Brain microvascular endothelial cell (primary cell): ENCODE results near the gene TFPT.
A peak's percentile ranks its signal among the peaks of the same experiment; 100 is the strongest.

Source experiments
- DNase-seq: peaks from one replicate; pipeline ENCODE4 v3.0.0-alpha.2; 2020
- H3K27ac ChIP-seq: fragments of 250-450 bp; sonication (Bioruptor Pico); 2 replicates; pipeline ENCODE4 v1.5.1; 2020; ENCODE audit warnings: mild to moderate bottlenecking, moderate library complexity
- H3K27me3 ChIP-seq: fragments of 250-450 bp; sonication (Bioruptor Pico); replicated peaks from 2 replicates; pipeline ENCODE4 v1.5.1; 2020; ENCODE audit warnings: mild to moderate bottlenecking
- H3K36me3 ChIP-seq: fragments of 250-450 bp; sonication (Bioruptor Pico); replicated peaks from 2 replicates; pipeline ENCODE4 v1.5.1; 2020; ENCODE audit warnings: mild to moderate bottlenecking
- H3K4me3 ChIP-seq: 2 replicates; pipeline ENCODE4 v1.5.1; 2011; ENCODE audit warnings: low read depth, mild to moderate bottlenecking, control low read depth, low read length, moderate library complexity
- in situ Hi-C: cut with HindIII; loops from 2 replicates; pipeline ENCODE4 v1.10.0; 2017; ENCODE audit warnings: low sequenced_read_pairs, low pct_ligation_motif_present
- TF ChIP-seq, protein P1 (sequence below): IDR thresholded peaks from 2 replicates; pipeline ENCODE4 v1.5.1; 2011; ENCODE audit warnings: low read depth, mild to moderate bottlenecking, moderate library complexity, low read length, control low read depth, inconsistent platforms; ENCODE audit errors: missing control alignments

Gene TFPT

DNA sequence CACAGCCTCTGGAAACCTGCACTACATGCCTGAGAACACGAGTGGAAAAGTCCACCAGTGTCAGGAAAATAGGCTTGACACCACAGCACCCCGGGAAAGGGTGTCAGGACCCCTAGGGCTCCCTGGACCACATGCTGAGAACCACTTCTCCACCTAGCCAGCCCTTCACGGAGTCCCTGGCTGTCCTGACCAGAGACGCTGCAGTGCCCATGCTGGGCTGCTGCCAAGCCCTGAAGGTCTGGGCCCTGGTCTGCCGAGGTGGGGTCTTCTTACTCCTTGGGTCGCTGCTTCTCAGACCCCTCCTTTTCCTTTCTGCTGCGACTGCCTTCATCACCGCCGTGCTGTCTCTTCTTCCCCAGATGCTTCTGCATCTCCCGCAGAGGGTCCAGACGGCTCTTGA is 41.0 kb upstream of the TFPT start:
- Histone ChIP-seq H3K36me3 (peaks cover 57% of the 10 kb centered on the region), H3K27ac (no peak overlapping the region), H3K4me3 (no peak overlapping the region), H3K27me3 (no peaks in the 10 kb centered on the region)
- TF ChIP-seq, protein P1, sequence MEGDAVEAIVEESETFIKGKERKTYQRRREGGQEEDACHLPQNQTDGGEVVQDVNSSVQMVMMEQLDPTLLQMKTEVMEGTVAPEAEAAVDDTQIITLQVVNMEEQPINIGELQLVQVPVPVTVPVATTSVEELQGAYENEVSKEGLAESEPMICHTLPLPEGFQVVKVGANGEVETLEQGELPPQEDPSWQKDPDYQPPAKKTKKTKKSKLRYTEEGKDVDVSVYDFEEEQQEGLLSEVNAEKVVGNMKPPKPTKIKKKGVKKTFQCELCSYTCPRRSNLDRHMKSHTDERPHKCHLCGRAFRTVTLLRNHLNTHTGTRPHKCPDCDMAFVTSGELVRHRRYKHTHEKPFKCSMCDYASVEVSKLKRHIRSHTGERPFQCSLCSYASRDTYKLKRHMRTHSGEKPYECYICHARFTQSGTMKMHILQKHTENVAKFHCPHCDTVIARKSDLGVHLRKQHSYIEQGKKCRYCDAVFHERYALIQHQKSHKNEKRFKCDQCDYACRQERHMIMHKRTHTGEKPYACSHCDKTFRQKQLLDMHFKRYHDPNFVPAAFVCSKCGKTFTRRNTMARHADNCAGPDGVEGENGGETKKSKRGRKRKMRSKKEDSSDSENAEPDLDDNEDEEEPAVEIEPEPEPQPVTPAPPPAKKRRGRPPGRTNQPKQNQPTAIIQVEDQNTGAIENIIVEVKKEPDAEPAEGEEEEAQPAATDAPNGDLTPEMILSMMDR, result no peak
- in situ Hi-C loops, result no loop called here
- DNase-seq, result no peak

DNA sequence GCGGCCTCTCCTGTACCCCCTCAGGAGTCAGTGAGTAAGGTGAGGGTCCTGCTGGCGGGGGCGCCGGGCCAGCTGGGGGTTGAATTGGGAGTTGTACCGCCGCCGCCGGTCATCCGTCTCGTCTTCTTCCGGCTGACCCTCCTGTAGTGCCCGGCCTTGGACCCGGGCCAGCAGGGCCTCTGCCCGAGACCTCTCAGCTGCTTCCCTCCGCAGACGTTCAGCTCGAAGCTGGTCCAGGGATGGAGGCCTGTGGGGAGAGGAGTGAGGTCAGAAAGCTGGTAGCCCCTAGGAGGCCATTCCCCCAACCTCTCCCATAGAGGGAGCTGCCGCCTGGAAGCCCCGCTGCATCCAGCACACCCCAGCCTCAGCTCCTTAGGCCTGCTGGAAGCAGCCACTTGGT is 40.2 kb upstream of the TFPT start:
- H3K4me3 ChIP-seq, result no peak overlapping the region
- no peaks in the 10 kb centered on the region for H3K27me3 ChIP-seq
- TF ChIP-seq, protein P1, result peak; percentile 22
- no peak overlapping the region for H3K27ac ChIP-seq
- peaks cover 63% of the 10 kb centered on the region for H3K36me3 ChIP-seq
- in situ Hi-C loops, result no loop called here
- no peak for DNase-seq

DNA sequence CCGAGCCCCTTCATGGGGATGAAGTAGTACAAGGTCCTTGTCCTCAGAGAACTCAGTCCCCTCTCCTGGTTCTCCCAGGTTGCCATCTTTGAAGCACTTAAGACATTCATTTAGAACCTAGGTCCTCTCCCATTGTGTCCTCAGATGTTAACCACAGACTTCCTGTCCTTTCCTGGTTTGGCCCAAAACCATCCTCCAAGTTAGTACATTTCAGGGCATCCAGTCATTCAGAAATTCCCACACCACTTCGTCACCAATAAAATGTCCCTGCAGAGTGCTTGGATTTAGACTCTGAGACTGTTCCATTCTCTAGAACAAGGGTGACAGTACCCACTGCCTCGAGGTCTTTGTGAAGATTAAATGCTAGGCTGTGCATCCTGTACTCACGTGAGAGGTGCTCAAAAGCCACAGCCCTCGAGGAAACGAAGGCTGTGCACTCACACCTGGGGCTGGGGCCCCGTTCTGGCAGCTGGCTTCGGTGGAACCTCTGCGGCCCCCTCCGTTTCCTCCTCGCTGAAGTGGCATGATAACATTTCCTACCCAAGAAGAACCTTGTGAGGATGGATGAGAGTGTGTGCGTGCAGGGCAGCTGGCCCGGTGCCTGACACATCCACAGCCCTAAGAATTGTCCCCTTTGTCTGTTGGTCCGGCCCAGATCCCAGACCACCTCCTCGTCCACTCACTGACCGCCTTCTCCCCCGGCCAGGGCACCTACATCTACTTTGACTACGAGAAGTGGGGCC is 39.3 kb upstream of the TFPT start:
- TF ChIP-seq, protein P1, result no peak
- Histone ChIP-seq H3K27me3 (no peaks in the 10 kb centered on the region), H3K36me3 (peaks cover 71% of the 10 kb centered on the region), H3K27ac (peak overlapping the region; percentile 8), H3K4me3 (no peak overlapping the region)
- in situ Hi-C loops, result no loop called here
- no peak for DNase-seq

DNA sequence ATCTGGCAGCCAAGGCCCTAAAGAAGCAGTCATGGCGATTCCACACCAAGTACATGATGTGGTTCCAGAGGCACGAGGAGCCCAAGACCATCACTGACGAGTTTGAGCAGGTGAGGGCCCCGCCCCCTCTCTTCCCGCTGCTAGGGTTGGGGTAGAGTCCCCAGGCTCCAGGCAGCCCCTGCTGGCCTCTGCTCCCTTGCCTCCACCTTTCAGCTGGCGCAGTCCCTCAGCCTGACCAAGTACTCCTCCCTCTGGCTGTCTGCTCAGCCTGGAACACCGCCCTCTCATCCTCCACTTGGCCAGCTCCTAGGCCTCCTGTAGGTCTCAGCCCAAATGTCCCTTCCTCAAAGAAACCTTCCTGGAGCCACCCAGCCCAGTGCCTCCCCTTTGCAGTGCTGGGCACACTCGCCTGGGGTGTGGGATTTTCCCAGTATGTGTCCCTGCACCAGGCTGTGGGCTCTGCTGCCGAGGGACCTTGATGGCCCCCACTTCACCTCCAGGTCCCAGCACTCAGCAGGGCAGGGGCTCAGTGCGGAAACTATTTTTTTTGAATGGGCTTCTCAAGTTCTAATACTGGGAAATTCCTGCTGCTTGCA is 38.4 kb upstream of the TFPT start:
- DNase-seq, result no peak
- H3K36me3 ChIP-seq, result peaks cover 81% of the 10 kb centered on the region
- H3K27me3 ChIP-seq, result no peaks in the 10 kb centered on the region
- in situ Hi-C loops, result no loop called here
- H3K27ac ChIP-seq, result no peak overlapping the region
- TF ChIP-seq, protein P1, result no peak
- no peak overlapping the region for H3K4me3 ChIP-seq

DNA sequence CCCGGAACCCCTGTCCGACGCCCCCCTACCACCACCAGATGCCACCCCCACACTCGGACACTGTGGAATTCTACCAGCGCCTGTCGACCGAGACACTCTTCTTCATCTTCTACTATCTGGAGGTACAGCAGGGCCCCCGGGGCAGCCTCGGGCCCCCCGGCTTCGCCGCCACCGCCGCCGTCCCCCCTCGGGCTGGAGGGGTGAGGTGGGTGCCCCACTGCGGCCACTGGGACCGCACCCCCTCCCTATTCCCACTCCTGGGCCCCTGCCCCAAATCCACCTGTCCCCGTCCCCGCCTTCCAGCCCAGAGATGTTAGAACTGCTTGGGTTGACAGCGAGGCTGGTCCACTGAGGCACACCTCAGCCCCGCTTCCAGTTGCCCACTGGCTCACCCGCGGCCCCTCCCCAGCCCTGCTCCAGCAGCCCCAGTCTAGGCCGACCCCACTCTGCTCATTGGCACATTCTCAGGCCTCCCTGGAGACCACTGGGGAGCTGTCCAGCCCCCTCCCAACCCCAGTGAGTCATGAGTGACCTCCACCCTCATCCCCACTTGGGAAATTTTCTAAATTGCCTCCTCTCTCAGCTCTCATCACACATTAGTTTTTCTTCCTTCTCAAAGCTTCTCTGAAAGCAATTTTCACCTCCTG is 37.5 kb upstream of the TFPT start:
- in situ Hi-C loops, result no loop called here
- H3K4me3 ChIP-seq, result no peak overlapping the region
- no peaks in the 10 kb centered on the region for H3K27me3 ChIP-seq
- H3K36me3 ChIP-seq, result peaks cover 85% of the 10 kb centered on the region
- no peak overlapping the region for H3K27ac ChIP-seq
- TF ChIP-seq, protein P1, result no peak
- DNase-seq, result no peak
